Stomach (tissue), 9 donors: ENCODE data around the gene MAP2K4. TPM values are rescaled to one million over a fixed set of nuclear protein-coding genes. Genes with fewer than 3 reads are reported as not detected.

Experiments used
- DNase-seq, 2 donors: peaks; one replicate each; pipeline versions ENCODE4 v3.0.0 to v3.0.0-alpha.2; 2013 to 2019
- H3K27ac ChIP-seq, 5 donors: fragments of 200-600 bp in 4 of 5; sonication (generic) in 4 of 5; one replicate each; pipeline ENCODE4 v1.5.1; 2013 to 2019; ENCODE audit warnings: mild to moderate bottlenecking in 1 of 5, moderate library complexity in 1 of 5
- H3K27me3 ChIP-seq, 3 donors: fragments of 200-600 bp; sonication (generic); one replicate each; pipeline ENCODE4 v1.5.1; 2017 to 2019; ENCODE audit warnings: mixed run types in 1 of 3
- H3K36me3 ChIP-seq, 4 donors: fragments of 200-600 bp; sonication (generic); 1 replicate in 3 of 4; 2 replicates in 1 of 4; pipeline ENCODE4 v1.5.1; 2016 to 2019
- H3K4me1 ChIP-seq, 4 donors: fragments of 200-600 bp; sonication (generic); one replicate each; pipeline ENCODE4 v1.5.1; 2016 to 2019
- H3K4me3 ChIP-seq, 4 donors: fragments of 200-600 bp; sonication (generic) in 3 of 4; one replicate each; pipeline ENCODE4 v1.5.1; 2016 to 2019; ENCODE audit warnings: mild to moderate bottlenecking in 1 of 4
- H3K9me3 ChIP-seq, 4 donors: fragments of 200-600 bp; sonication (generic); one replicate each; pipeline ENCODE4 v1.5.1; 2016 to 2019
- CTCF ChIP-seq, 7 experiments: fragments of 450-650 bp in 4 of 7; fragments of 200-600 bp in 3 of 7; sonication (generic) in 3 of 7; IDR thresholded peaks; one replicate each; pipeline ENCODE4 v1.5.1; 2016 to 2019; ENCODE audit warnings: antibody characterized with exemption in 7 of 7, control low read depth in 2 of 7, mild to moderate bottlenecking in 1 of 7
- EP300 ChIP-seq: sonication (generic); formaldehyde crosslinking; IDR thresholded peaks from one replicate; pipeline ENCODE4 v1.6.1; 2017; ENCODE audit warnings: antibody characterized with exemption
- POLR2A ChIP-seq, 4 donors: fragments of 450-650 bp; IDR thresholded peaks; one replicate each; pipeline ENCODE4 v1.6.1; 2016; ENCODE audit warnings: antibody characterized with exemption in 4 of 4, control low read depth in 2 of 4, mild to moderate bottlenecking in 1 of 4, moderate library complexity in 1 of 4
- POLR2AphosphoS5 ChIP-seq, 3 donors: sonication (generic); formaldehyde crosslinking; IDR thresholded peaks; one replicate each; pipeline ENCODE4 v1.6.1; 2016; ENCODE audit warnings: antibody characterized with exemption in 3 of 3
- WGBS, 5 donors: extraction: QIAGEN DNeasy Blood & Tissue Kit in 3 of 5; methylation state at CpG; one replicate each; pipeline versions ENCODE4 v1.1.5 to v1.1.7; 2013 to 2018; 5-methylcytosine and 5-hydroxymethylcytosine counted together
- intact Hi-C: fragments of 100-400 bp; cut with DNase I; formaldehyde crosslinking; loops from one replicate; pipeline ENCODE4 v1.15.1; 2023; ENCODE audit warnings: low total_unique reads
- polyA plus RNA-seq, 3 donors: library from polyadenylated mRNA; stranded (reverse); fragments of 200-250 nt; gene quantifications; one replicate each; pipeline ENCODE4 v1.2.3, GENCODE V29; 2013
- total RNA-seq, 5 donors: library from RNA; depleted of rRNA; stranded (reverse); fragments of >200 nt; gene quantifications; one replicate each; pipeline versions ENCODE4 v1.1.0 to v1.2.3, GENCODE V29; 2014 to 2016
- donor health status: healthy with polysubstance abuse.
- donor health status: Bipolar disorder and iron deficiency.
- donor health status: healthy.

The MAP2K4 gene
- total and polyA plus RNA-seq, 8 donors: 1.4 to 174 (median 21.9) TPM

GRCh38 chr17:12085076-12085949, 64.6 kb downstream of the MAP2K4 start:
- TF ChIP-seq CTCF (IDR thresholded peaks at IDR 0.05) (no peak), EP300 (no peak), POLR2A (IDR thresholded peaks at IDR 0.05) (no peak), POLR2AphosphoS5 (IDR thresholded peaks at IDR 0.05) (no peak)
- intact Hi-C loops: no loop called here
- peaks cover 4 to 18% (median 13%) of the 10 kb centered on the region in 4 donors for H3K36me3 ChIP-seq
- no peak for DNase-seq
- 90 to 97% (median 90%) methylated on average over 4 of the region's 4 CpGs for WGBS, 5 donors
- no peak overlapping the region for H3K27ac ChIP-seq
- no peak overlapping the region for H3K4me3 ChIP-seq
- no peaks in the 10 kb centered on the region for H3K27me3 ChIP-seq
- H3K9me3 ChIP-seq: no peaks in the 10 kb centered on the region
- peaks cover 0 to 10% (median 2%) of the 10 kb centered on the region in 4 donors for H3K4me1 ChIP-seq

- peaks cover 0 to 11% (median 9%) of the 10 kb centered on the region in 4 donors for H3K36me3 ChIP-seq
- intact Hi-C loops: no loop called here
- H3K4me3 ChIP-seq: no peak overlapping the region
- 95 to 100% (median 97%) methylated on average over 1 of the region's 1 CpG for WGBS, 5 donors
- H3K27ac ChIP-seq: no peak overlapping the region
- H3K27me3 ChIP-seq: no peaks in the 10 kb centered on the region
- no peaks in the 10 kb centered on the region for H3K9me3 ChIP-seq
- no peak for DNase-seq
- TF ChIP-seq POLR2AphosphoS5 (IDR thresholded peaks at IDR 0.05) (no peak), POLR2A (IDR thresholded peaks at IDR 0.05) (no peak), CTCF (IDR thresholded peaks at IDR 0.05) (no peak)
- H3K4me1 ChIP-seq: peaks cover 0 to 6% (median 2%) of the 10 kb centered on the region in 4 donors
Measured at GRCh38 chr17:12088035-12088434, 67.4 kb downstream of the MAP2K4 start.

GRCh38 chr17:12089809-12090384, 69.2 kb downstream of the MAP2K4 start:
- peaks cover 0 to 14% (median 9%) of the 10 kb centered on the region in 4 donors for H3K36me3 ChIP-seq
- H3K27ac ChIP-seq: no peak overlapping the region
- intact Hi-C loops: no loop called here
- no peak for TF ChIP-seq POLR2A (IDR thresholded peaks at IDR 0.05)
- no peak for TF ChIP-seq CTCF (IDR thresholded peaks at IDR 0.05)
- TF ChIP-seq POLR2AphosphoS5 (IDR thresholded peaks at IDR 0.05): no peak
- no peak for TF ChIP-seq EP300
- H3K27me3 ChIP-seq: no peaks in the 10 kb centered on the region
- peaks cover 0 to 10% (median 3%) of the 10 kb centered on the region in 4 donors for H3K4me1 ChIP-seq
- WGBS, 5 donors: 82 to 92% (median 88%) methylated on average over 3 of the region's 3 CpGs
- H3K9me3 ChIP-seq: no peaks in the 10 kb centered on the region
- DNase-seq: no peak
- H3K4me3 ChIP-seq: no peak overlapping the region

GRCh38 chr17:12094336-12094735, 73.7 kb downstream of the MAP2K4 start:
- Histone ChIP-seq H3K27me3 (no peaks in the 10 kb centered on the region), H3K9me3 (no peaks in the 10 kb centered on the region), H3K27ac (no peak overlapping the region), H3K4me1 (peaks cover 0 to 12% (median 5%) of the 10 kb centered on the region in 4 donors), H3K36me3 (peaks cover 5 to 35% (median 31%) of the 10 kb centered on the region in 4 donors), H3K4me3 (no peak overlapping the region)
- WGBS, 5 donors: 82 to 95% (median 92%) methylated on average over 2 of the region's 2 CpGs
- DNase-seq: no peak
- intact Hi-C loops: no loop called here
- TF ChIP-seq POLR2AphosphoS5 (IDR thresholded peaks at IDR 0.05): no peak
- TF ChIP-seq CTCF (IDR thresholded peaks at IDR 0.05): no peak
- no peak for TF ChIP-seq POLR2A (IDR thresholded peaks at IDR 0.05)
- no peak for TF ChIP-seq EP300
